ENCODE data around the gene TESK2. TPM values are rescaled to one million over a fixed set of nuclear protein-coding genes. Genes with fewer than 3 reads are reported as not detected.

The TESK2 gene
- total RNA-seq, 1 experiment from 2014 or later, result 5.0 TPM

GRCh38 chr1:45443580-45444446 is 47.1 kb downstream of the TESK2 start:
- Histone ChIP-seq H3K79me2 (ENCODE audit: insufficient read depth, low read length) (no peaks in the 10 kb centered on the region), H3K9me3 (ENCODE audit: control insufficient read depth in 1 of 2, insufficient read depth in 1 of 2, low read depth in 1 of 2, low read length in 2 of 2) (no peaks in the 10 kb centered on the region), H3K4me3 (replicated peaks in 1 of 2; ENCODE audit: low read depth in 1 of 2, low read length in 2 of 2) (no peak overlapping the region), H3K9me2 (ENCODE audit: insufficient read depth) (no peaks in the 10 kb centered on the region), H3K4me2 (ENCODE audit: low read length) (no peak overlapping the region), H3K36me3 (ENCODE audit: control insufficient read depth in 1 of 2, insufficient read depth in 2 of 2, low read length in 2 of 2) (no peaks in the 10 kb centered on the region), H3K4me1 (ENCODE audit: control insufficient read depth in 1 of 2, insufficient read depth in 2 of 2, low read length in 2 of 2) (no peaks in the 10 kb centered on the region), H3K27me3 (ENCODE audit: insufficient read depth, low read length) (no peaks in the 10 kb centered on the region), H3K9ac (ENCODE audit: low read length) (no peak overlapping the region), H2AFZ (ENCODE audit: low read depth, low read length, poor library complexity, severe bottlenecking) (no peak overlapping the region), H4K20me1 (ENCODE audit: insufficient read depth) (no peaks in the 10 kb centered on the region; the same call in 1 of the 2 replicates), H3K27ac (ENCODE audit: low read depth, low read length) (no peak overlapping the region)
- ChIA-PET RAD21 (ENCODE audit: low non-redundant PET in 1 of 2, low total read pairs in 2 of 2, uncharacterized antibody in 2 of 2, unreplicated experiment in 2 of 2) (no interaction called here), POLR2A (no interaction called here), CTCF (no interaction called here)
- DNase-seq (ENCODE audit: low read depth, low spot score) (no peak), ATAC-seq (no peak)
- BruUV-seq (replicated peaks), result no TSS peak
- intact Hi-C loops (cut with micrococcal nuclease), result no loop called here
- no peak for TF ChIP-seq ZNF274 (IDR thresholded peaks at IDR 0.05; ENCODE audit: low read depth, low read length)
- no peak for TF ChIP-seq POLR2AphosphoS5 (IDR thresholded peaks at IDR 0.05; ENCODE audit: low read depth, low read length)
- no peak for TF ChIP-seq YY1 (IDR thresholded peaks at IDR 0.05; ENCODE audit: extremely low read depth, insufficient replicate concordance, low read depth, low read length)
- TF ChIP-seq POLR2A (IDR thresholded peaks at IDR 0.05; ENCODE audit: borderline replicate concordance, extremely low read depth, insufficient read depth, insufficient read length), result no peak
- no peak for TF ChIP-seq SRF (IDR thresholded peaks at IDR 0.05; ENCODE audit: low read depth)
- TF ChIP-seq ZBTB33 (IDR thresholded peaks at IDR 0.05; ENCODE audit: extremely low read depth, insufficient replicate concordance, low read length), result no peak
- no peak for TF ChIP-seq ATF3 (IDR thresholded peaks at IDR 0.05)
- no peak for TF ChIP-seq EZH2 (IDR thresholded peaks at IDR 0.05)
- TF ChIP-seq ELF1 (IDR thresholded peaks at IDR 0.05; ENCODE audit: borderline replicate concordance, low read depth), result no peak
- no peak for TF ChIP-seq JUND (IDR thresholded peaks at IDR 0.05)
- no peak for TF ChIP-seq SIN3A (IDR thresholded peaks at IDR 0.05; ENCODE audit: low read depth)
- no peak for TF ChIP-seq TCF7L2 (IDR thresholded peaks at IDR 0.05; ENCODE audit: borderline replicate concordance, extremely low read depth, insufficient read depth, insufficient read length)
- TF ChIP-seq CTCF (IDR thresholded peaks at IDR 0.05 in 2 of 3, conservative IDR thresholded peaks at IDR 0.05 in 1 of 3; ENCODE audit: borderline replicate concordance in 1 of 3, insufficient read depth in 1 of 3, low read depth in 2 of 3, low read length in 2 of 3), result no peak
- TF ChIP-seq RAD21 (IDR thresholded peaks at IDR 0.05; ENCODE audit: low read depth), result no peak
- TF ChIP-seq EGR1 (IDR thresholded peaks at IDR 0.05; ENCODE audit: low read depth), result no peak
- no peak for TF ChIP-seq SP1 (IDR thresholded peaks at IDR 0.05; ENCODE audit: low read depth)
